IMR-90 (cell line): ENCODE results near the gene IQCK. TPM values are rescaled to one million over a fixed set of nuclear protein-coding genes. Genes with fewer than 3 reads are reported as not detected.

Experiments used
- ATAC-seq: fragments of 200-7000 bp; cut with Tn5 transposase; 2 replicates; pipeline ENCODE4 v1.9.1; 2020; ENCODE audit warnings: low read depth, mild to moderate bottlenecking, moderate library complexity
- BruUV-seq: library from RNA; stranded (reverse); fragments of 400-500 nt; replicated peaks from 2 replicates; lab custom pipeline; 2021; lab: Mats Ljungman, UMichigan
- CTCF ChIA-PET: fragments of 300-600 bp; formaldehyde crosslinking; extraction: SDS; loops from one replicate; lab custom pipeline; 2021; ENCODE audit warnings: antibody characterized with exemption; lab: Yijun Ruan, JAX
- POLR2A ChIA-PET: fragments of 300-600 bp; sonication (Branson Sonifier 250); formaldehyde crosslinking; loops from one replicate; lab custom pipeline; 2022; ENCODE audit warnings: antibody characterized with exemption; ENCODE audit not compliant: unreplicated experiment; lab: Charles Lee
- DNase-seq: peaks from one replicate; pipeline ENCODE4 v3.0.0; 2013
- H2AFZ ChIP-seq: replicated peaks from 2 replicates; pipeline ENCODE3; 2013; ENCODE audit warnings: low read length, mild to moderate bottlenecking; ENCODE audit not compliant: poor library complexity
- H2AK5ac ChIP-seq: 2 replicates; pipeline ENCODE4 v1.6.1; 2013; ENCODE audit warnings: low read depth, low read length, inconsistent platforms
- H2AK9ac ChIP-seq: replicated peaks from 2 replicates; pipeline ENCODE3; 2013; ENCODE audit warnings: mild to moderate bottlenecking, low read depth, low read length, moderate library complexity; ENCODE audit not compliant: poor library complexity
- H2BK120ac ChIP-seq: 2 replicates; pipeline ENCODE4 v1.6.1; 2013; ENCODE audit warnings: low read depth, low read length, inconsistent platforms
- H2BK15ac ChIP-seq: 3 replicates; pipeline ENCODE4 v1.6.1; 2013; ENCODE audit warnings: low read depth, low read length, inconsistent platforms
- H2BK20ac ChIP-seq: 2 replicates; pipeline ENCODE4 v1.6.1; 2013; ENCODE audit warnings: low read depth, mild to moderate bottlenecking, inconsistent platforms, low read length, moderate library complexity
- H2BK5ac ChIP-seq: 2 replicates; pipeline ENCODE4 v1.6.1; 2013; ENCODE audit warnings: mild to moderate bottlenecking, low read depth, low read length, inconsistent platforms; ENCODE audit not compliant: poor library complexity, severe bottlenecking
- H3K14ac ChIP-seq: replicated peaks from 2 replicates; pipeline ENCODE4 v1.6.1; 2013; ENCODE audit warnings: low read depth, low read length, inconsistent platforms
- H3K18ac ChIP-seq: 2 replicates; pipeline ENCODE4 v1.6.1; 2013; ENCODE audit warnings: low read depth, low read length, control low read depth
- H3K23ac ChIP-seq: 2 replicates; pipeline ENCODE4 v1.6.1; 2013; ENCODE audit warnings: low read depth, low read length, inconsistent platforms
- H3K27ac ChIP-seq: 2 replicates; pipeline ENCODE4 v1.5.1; 2013; ENCODE audit warnings: mild to moderate bottlenecking, control low read depth, low read length; ENCODE audit not compliant: insufficient read depth
- H3K27me3 ChIP-seq: 2 replicates; pipeline ENCODE4 v1.6.1; 2013; ENCODE audit warnings: low read length; ENCODE audit not compliant: control insufficient read depth, insufficient read depth
- H3K36me3 ChIP-seq: 2 replicates; pipeline ENCODE4 v1.6.1; 2013; ENCODE audit warnings: low read length, mixed read lengths; ENCODE audit not compliant: control insufficient read depth, insufficient read depth
- H3K4ac ChIP-seq: 2 replicates; pipeline ENCODE4 v1.6.1; 2013; ENCODE audit warnings: low read depth, low read length, inconsistent platforms
- H3K4me1 ChIP-seq: 2 replicates; pipeline ENCODE4 v1.6.1; 2013; ENCODE audit warnings: low read length, mixed read lengths; ENCODE audit not compliant: control insufficient read depth, insufficient read depth
- H3K4me2 ChIP-seq: 2 replicates; pipeline ENCODE4 v1.6.1; 2013; ENCODE audit warnings: low read depth, mild to moderate bottlenecking, control low read depth, low read length, moderate library complexity
- H3K4me3 ChIP-seq: 2 replicates; pipeline ENCODE4 v1.5.1; 2013; ENCODE audit warnings: low read depth, mild to moderate bottlenecking, control low read depth, low read length, moderate library complexity; ENCODE audit not compliant: insufficient read depth
- H3K56ac ChIP-seq: 2 replicates; pipeline ENCODE4 v1.6.1; 2013; ENCODE audit warnings: low read length, inconsistent platforms; ENCODE audit not compliant: insufficient read depth; ENCODE audit errors: extremely low read depth
- H3K79me1 ChIP-seq, 2 experiments: 2 replicates each; pipeline ENCODE4 v1.6.1; 2013; ENCODE audit warnings: low read length in 2 of 2, inconsistent platforms in 1 of 2, low read depth in 1 of 2
- H3K9ac ChIP-seq: 2 replicates; pipeline ENCODE4 v1.6.1; 2013; ENCODE audit warnings: low read depth, low read length, control low read depth
- H3K9me1 ChIP-seq: 2 replicates; pipeline ENCODE4 v1.6.1; 2013; ENCODE audit warnings: low read length, inconsistent platforms; ENCODE audit not compliant: insufficient read depth
- H3K9me3 ChIP-seq: 2 replicates; pipeline ENCODE4 v1.6.1; 2013; ENCODE audit warnings: low read length; ENCODE audit not compliant: control insufficient read depth, insufficient read depth
- H4K20me1 ChIP-seq: 2 replicates; pipeline ENCODE4 v1.6.1; 2013; ENCODE audit warnings: low read length, inconsistent platforms; ENCODE audit not compliant: insufficient read depth
- H4K5ac ChIP-seq: 2 replicates; pipeline ENCODE4 v1.6.1; 2013; ENCODE audit warnings: mild to moderate bottlenecking, low read depth, low read length, control low read depth
- H4K8ac ChIP-seq, 2 experiments: 2 replicates each; pipeline ENCODE4 v1.6.1; 2013; ENCODE audit warnings: low read depth in 2 of 2, low read length in 2 of 2, control low read depth in 1 of 2, inconsistent platforms in 1 of 2
- H4K91ac ChIP-seq: 2 replicates; pipeline ENCODE4 v1.6.1; 2013; ENCODE audit warnings: low read depth, low read length, inconsistent platforms; ENCODE audit not compliant: insufficient read depth
- MAZ ChIP-seq: IDR thresholded peaks from 2 replicates; pipeline ENCODE4 v1.6.1; 2012; ENCODE audit warnings: low read depth, mild to moderate bottlenecking, low read length, improper control_type of control experiment, moderate library complexity, borderline replicate concordance
- MXI1 ChIP-seq: IDR thresholded peaks from 2 replicates; pipeline ENCODE4 v1.6.1; 2012; ENCODE audit warnings: low read depth, mild to moderate bottlenecking, low read length, moderate library complexity, borderline replicate concordance
- POLR2A ChIP-seq: IDR thresholded peaks from 2 replicates; pipeline ENCODE4 v1.6.1; 2012; ENCODE audit warnings: mild to moderate bottlenecking, low read depth, low read length
- WGBS, 2 experiments: methylation state at CpG; one replicate each; pipeline versions ENCODE4 v1.1.5 to v1.1.7; 2013; ENCODE audit warnings: missing lambda C conversion rate in 2 of 2; ENCODE audit not compliant: insufficient read length in 1 of 2; ENCODE audit errors: extremely low coverage in 2 of 2; 5-methylcytosine and 5-hydroxymethylcytosine counted together
- dilution Hi-C: fragments of 300-500 bp; cut with HindIII; formaldehyde crosslinking; loops from one replicate; pipeline ENCODE4 v1.14.3; 2018; ENCODE audit warnings: low sequenced_read_pairs; ENCODE audit not compliant: unreplicated experiment
- in situ Hi-C: fragments of 300-500 bp; cut with MboI; formaldehyde crosslinking; loops from 3 replicates; pipeline ENCODE4 v1.14.3; 2019; ENCODE audit warnings: low sequenced_read_pairs, inconsistent platforms, mixed read lengths
- intact Hi-C: fragments of 100-400 bp; cut with micrococcal nuclease; formaldehyde crosslinking; loops from 2 replicates; pipeline ENCODE4 v1.10.0; 2022
- polyA plus RNA-seq, 3 experiments: library from polyadenylated mRNA; depleted of rRNA; stranded (reverse); fragments of >200 nt; gene quantifications; 2 replicates each; pipeline ENCODE4 v1.2.3, GENCODE V29; 2012; ENCODE audit warnings: low replicate concordance in 1 of 3
- total RNA-seq: library from RNA; depleted of rRNA; stranded (reverse); fragments of >200 nt; gene quantifications from 2 replicates; pipeline ENCODE4 v1.2.3, GENCODE V29; 2012

The IQCK gene
- total and polyA plus RNA-seq, 2 of the 4 experiments (the other 2 are of a cell fraction), result 4.1 to 5.4 TPM

DNA sequence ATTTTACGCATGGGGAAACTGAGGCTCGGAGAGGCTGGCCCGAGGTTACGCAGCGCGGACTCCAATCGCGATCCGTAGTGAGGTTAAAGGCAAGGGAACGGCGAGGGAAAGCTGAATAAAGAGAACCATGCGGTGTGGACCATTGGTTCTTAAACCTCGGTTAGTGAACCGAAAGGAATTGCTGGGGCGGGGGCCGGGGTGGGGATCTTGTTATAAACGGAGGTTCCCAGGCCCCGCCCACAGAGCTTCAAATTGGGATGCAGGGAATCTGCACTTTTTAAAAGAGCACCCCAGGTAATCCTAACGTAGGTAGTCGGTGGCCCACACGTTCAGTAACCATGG is 524 bp downstream of the IQCK start:
- BruUV-seq, result no TSS peak
- Histone ChIP-seq H3K56ac (peak overlapping the region; percentile 79), H3K9ac (peak overlapping the region; percentile 84), H3K4me3 (peak overlapping the region; percentile 97), H3K9me3 (no peaks in the 10 kb centered on the region), H2BK15ac (peak overlapping the region; percentile 13; the same call in 1 of the 3 replicates), H4K91ac (peak overlapping the region; percentile 75), H2AFZ (peak overlapping the region; percentile 97), H3K14ac (peak overlapping the region; percentile 46), H3K27me3 (no peaks in the 10 kb centered on the region), H3K27ac (peak overlapping the region; percentile 86), H2BK120ac (peak overlapping the region; percentile 45; the same call in 1 of the 2 replicates), H2BK20ac (no peak overlapping the region), H3K4ac (peak overlapping the region; percentile 71), H2AK5ac (no peak overlapping the region), H2AK9ac (peak overlapping the region; percentile 89), H2BK5ac (peak overlapping the region; percentile 56), H4K20me1 (no peaks in the 10 kb centered on the region; the same call in none of the 2 replicates), H3K4me1 (peaks cover 7% of the 10 kb centered on the region; the same call in 1 of the 2 replicates), H3K23ac (peak overlapping the region; percentile 46; the same call in 1 of the 2 replicates), H3K9me1 (peaks cover 9% of the 10 kb centered on the region), H4K8ac (peak overlapping the region; percentile 74 to 86), H3K18ac (no peak overlapping the region), H4K5ac (peak overlapping the region; percentile 81; the same call in 1 of the 2 replicates), H3K4me2 (peak overlapping the region; percentile 99), H3K79me1 (peaks cover 34 to 55% of the 10 kb centered on the region in 2 experiments), H3K36me3 (peaks cover 3% of the 10 kb centered on the region; the same call in 1 of the 2 replicates)
- dilution Hi-C loops (no loop called here), in situ Hi-C loops (loop anchor here (5.0 to 25.0 kb wide), 2 partner anchors 169 to 606 kb away; partner anchors contain the start of gene ITPRIPL2), intact Hi-C loops (loop anchor here (10.0 kb wide), 1 partner anchor 114 kb away; no protein-coding TSS in a partner anchor)
- ChIA-PET CTCF (interaction anchor here (0.6 to 1.1 kb wide), 2 partner anchors 132 to 134 kb away, joined by 3 to 4 read pairs; no protein-coding TSS in a partner anchor), POLR2A (no interaction called here)
- TF ChIP-seq POLR2A, result no peak
- TF ChIP-seq MXI1, result no peak
- TF ChIP-seq MAZ, result no peak
- WGBS, 2 experiments, result 0% methylated on average over 3 of the region's 21 CpGs; no CpG with 5 or more reads in 1 of the 2 experiments
- peak; percentile 9 for DNase-seq
- no peak for ATAC-seq
